Epithelial cell of esophagus (primary cell): ENCODE data around the gene SPINK9.

Experiments used
- DNase-seq: peaks from one replicate; pipeline ENCODE4 v3.0.0; 2010; ENCODE audit warnings: low read depth
- H3K4me3 ChIP-seq: 2 replicates; pipeline ENCODE4 v1.5.1; 2011; ENCODE audit warnings: mild to moderate bottlenecking, low read length, control low read depth
- CTCF ChIP-seq: IDR thresholded peaks from 2 replicates; pipeline ENCODE4 v1.5.1; 2011; ENCODE audit warnings: low read depth, mild to moderate bottlenecking, low read length, control low read depth, inconsistent platforms; ENCODE audit not compliant: insufficient read depth; ENCODE audit errors: missing control alignments

SPINK9 gene

GRCh38 chr5:148368299-148368698 is 32.9 kb downstream of the SPINK9 start:
- no peak for TF ChIP-seq CTCF
- no peak for DNase-seq
- no peak overlapping the region for H3K4me3 ChIP-seq

GRCh38 chr5:148372166-148372725 is 36.9 kb downstream of the SPINK9 start:
- TF ChIP-seq CTCF = no peak
- peak; percentile 70 for DNase-seq
- no peak overlapping the region for H3K4me3 ChIP-seq

- peak; percentile 28 for DNase-seq
- no peak overlapping the region for H3K4me3 ChIP-seq
- no peak for TF ChIP-seq CTCF
Measured at GRCh38 chr5:148372893-148373292, 37.5 kb downstream of the SPINK9 start.

GRCh38 chr5:148374690-148375360 is 39.5 kb downstream of the SPINK9 start:
- no peak overlapping the region for H3K4me3 ChIP-seq
- peak; percentile 98 for TF ChIP-seq CTCF
- DNase-seq = peak; percentile 85

- DNase-seq = no peak
- no peak overlapping the region for H3K4me3 ChIP-seq
- no peak for TF ChIP-seq CTCF
Measured at GRCh38 chr5:148376198-148376597, 40.8 kb downstream of the SPINK9 start.

- no peak for DNase-seq
- TF ChIP-seq CTCF = no peak
- H3K4me3 ChIP-seq = no peak overlapping the region
Measured at GRCh38 chr5:148378670-148379069, 43.3 kb downstream of the SPINK9 start.

GRCh38 chr5:148379340-148379739 is 44.0 kb downstream of the SPINK9 start:
- H3K4me3 ChIP-seq = no peak overlapping the region
- no peak for TF ChIP-seq CTCF
- DNase-seq = no peak
